Stimulated activated CD8-positive, alpha-beta memory T cell treated with anti-CD3 and anti-CD28 coated beads, Interleukin-4, amount 100 ng/mL, for 1 hour (primary cell): ENCODE results near the gene GPR62.

Experiments
- DNase-seq, 2 donors: peaks; one replicate each; pipeline ENCODE4 v3.0.0-alpha.2; 2020; ENCODE audit warnings: low read depth in 2 of 2, low spot score in 1 of 2

GPR62 gene

GRCh38 chr3:51938780-51939425 lies 16.3 kb upstream of the GPR62 start:
- no peak for DNase-seq

- DNase-seq = no peak
These were observed 14.3 kb upstream of the GPR62 start for GRCh38 chr3:51940648-51941462.

- no peak for DNase-seq
These were observed 13.8 kb upstream of the GPR62 start for GRCh38 chr3:51941463-51941797.

GRCh38 chr3:51941798-51942602 lies 13.2 kb upstream of the GPR62 start, which contains the start of the genes PARP3 and RRP9:
TSS of gene PARP3 (plus strand) at chr3:51942363. CDS start at chr3:51943356, 993 bp downstream.
TSS of gene RRP9 (minus strand) at chr3:51941904. CDS start at chr3:51941867, 37 bp downstream.
- peak; percentile 98 to 99 for DNase-seq

- DNase-seq = no peak
These were observed 12.4 kb upstream of the GPR62 start for GRCh38 chr3:51942603-51943450.

GRCh38 chr3:51943451-51944391 lies 11.5 kb upstream of the GPR62 start:
- no peak for DNase-seq

- no peak for DNase-seq
These were observed 10.6 kb upstream of the GPR62 start for GRCh38 chr3:51944451-51945021.

GRCh38 chr3:51945031-51945840 lies 9.9 kb upstream of the GPR62 start:
- DNase-seq = no peak

- no peak for DNase-seq
These were observed 9.1 kb upstream of the GPR62 start for GRCh38 chr3:51945926-51946705.

GRCh38 chr3:51946796-51947195 lies 8.4 kb upstream of the GPR62 start:
- no peak for DNase-seq

- no peak for DNase-seq
These were observed 7.8 kb upstream of the GPR62 start for GRCh38 chr3:51947215-51947900.

GRCh38 chr3:51948016-51948580 lies 7.1 kb upstream of the GPR62 start:
- DNase-seq = no peak

- DNase-seq = no peak
These were observed 6.1 kb upstream of the GPR62 start for GRCh38 chr3:51949121-51949520.

GRCh38 chr3:51950899-51951298 lies 4.3 kb upstream of the GPR62 start:
- DNase-seq = no peak

- no peak for DNase-seq
These were observed 1.7 kb upstream of the GPR62 start for GRCh38 chr3:51953445-51953844.

- DNase-seq = no peak
These were observed 1.1 kb upstream of the GPR62 start for GRCh38 chr3:51954105-51954504.

- no peak for DNase-seq
These were observed 468 bp upstream of the GPR62 start for GRCh38 chr3:51954713-51955112.
